Stimulated activated CD8-positive, alpha-beta memory T cell treated with anti-CD3 and anti-CD28 coated beads, Interleukin-15, amount 100 ng/mL, for 4 hours (primary cell): ENCODE data around the gene C2orf72.
A peak's percentile ranks its signal among the peaks of the same experiment; 100 is the strongest.
"Not testable (repeated sequence)": the region's sequence is repeated elsewhere in the genome, so short reads cannot be mapped to it uniquely, and the experiment has no call there.

Experiments
- DNase-seq, 2 donors: peaks; one replicate each; pipeline ENCODE4 v3.0.0-alpha.2; 2020; ENCODE audit warnings: low read depth in 2 of 2

C2orf72 gene

DNA sequence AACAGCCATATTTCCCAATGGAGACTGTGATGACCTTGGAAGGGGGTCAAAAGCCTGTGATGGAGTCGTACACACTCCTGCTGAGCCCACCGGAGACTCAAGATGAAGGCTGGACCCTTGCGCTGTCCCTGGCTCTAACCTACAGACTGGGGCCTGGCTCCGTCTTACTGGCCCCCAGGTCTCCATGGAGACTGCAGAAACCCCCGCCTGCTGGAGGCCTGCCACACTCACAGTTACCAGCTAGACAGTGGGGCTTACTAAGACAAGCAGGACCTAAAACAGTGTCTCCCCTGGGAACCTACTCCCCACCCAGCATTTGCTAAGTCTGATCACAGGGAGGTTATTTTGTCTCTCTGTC lies 9.6 kb downstream of the C2orf72 start:
- DNase-seq = no peak

GRCh38 chr2:231047274-231047922 lies 10.1 kb downstream of the C2orf72 start:
- no peak for DNase-seq

GRCh38 chr2:231047923-231048915 lies 10.9 kb downstream of the C2orf72 start:
- DNase-seq = no peak

GRCh38 chr2:231049286-231050017 lies 12.1 kb downstream of the C2orf72 start:
- DNase-seq = no peak

DNA sequence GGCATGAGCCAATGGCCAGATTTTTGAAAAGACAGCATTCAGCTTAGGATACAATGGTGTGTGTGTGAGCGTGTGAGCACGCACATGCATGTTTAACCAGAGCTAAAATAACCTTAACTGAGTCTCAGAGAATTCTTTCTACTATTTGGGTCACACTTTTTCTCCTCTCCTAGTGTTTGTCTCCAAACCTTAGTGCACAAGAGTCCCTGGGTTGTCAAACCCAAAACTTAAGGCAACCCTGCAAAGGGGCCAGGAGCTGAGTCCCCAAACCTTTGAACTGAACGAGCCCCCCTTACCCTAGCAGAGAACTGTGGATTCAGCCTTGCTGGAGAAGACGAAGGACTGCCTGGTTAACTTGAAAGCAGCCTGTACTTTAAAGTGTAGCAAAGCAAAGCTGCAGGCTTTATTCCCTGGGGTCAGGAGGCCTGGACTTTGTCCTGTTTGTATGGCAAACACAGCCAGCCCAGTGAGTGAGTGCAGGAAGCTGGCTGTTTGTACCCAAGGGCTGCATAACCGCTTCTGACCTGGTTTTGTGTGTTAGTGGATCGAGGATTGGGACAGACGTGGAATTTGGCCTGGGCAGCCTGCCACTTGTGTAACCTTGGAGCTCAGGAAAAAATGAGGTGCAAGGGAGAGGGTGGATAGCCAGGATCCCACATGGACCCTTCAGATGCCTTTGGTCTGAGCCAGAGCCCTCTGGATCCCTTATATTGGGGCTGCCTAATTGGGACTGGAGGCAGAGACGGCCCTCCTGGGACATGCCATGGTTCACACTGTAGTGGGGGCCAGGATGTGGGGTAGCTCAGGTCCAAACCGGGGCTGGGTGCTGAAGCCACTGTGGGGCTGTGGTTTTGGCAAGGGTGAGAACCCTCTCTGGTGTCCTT lies 12.9 kb downstream of the C2orf72 start:
- no peak for DNase-seq

DNA sequence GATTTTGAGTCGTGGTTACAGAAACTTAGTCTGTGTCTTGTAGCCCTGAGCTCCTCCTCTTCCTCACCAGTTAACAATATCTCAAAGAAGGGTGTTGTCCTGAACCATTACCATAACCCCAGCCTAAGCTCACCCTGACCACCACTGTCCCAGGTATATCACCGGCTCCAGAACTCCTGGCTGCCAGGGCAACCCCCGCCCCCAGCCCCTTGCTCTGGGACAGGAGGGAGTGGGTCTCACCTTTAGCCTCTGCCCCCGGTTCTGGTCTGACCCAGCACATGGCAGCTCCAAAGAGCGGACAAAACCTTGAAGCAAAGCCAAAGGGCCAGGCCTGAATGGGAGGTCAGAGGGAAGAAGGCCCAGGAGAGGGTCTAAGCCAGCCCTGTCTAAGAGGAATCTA lies 13.8 kb downstream of the C2orf72 start:
- DNase-seq = no peak

GRCh38 chr2:231052494-231053451 lies 15.4 kb downstream of the C2orf72 start:
- DNase-seq = peak; percentile 59 to 65

GRCh38 chr2:231053846-231054245 lies 16.5 kb downstream of the C2orf72 start:
- no peak for DNase-seq

GRCh38 chr2:231056453-231057416 lies 19.4 kb downstream of the C2orf72 start, which contains the start of gene PSMD1:
Gene PSMD1 (plus strand): TSS chr2:231056867. CDS start chr2:231057026, 159 bp downstream.
- DNase-seq = peak; percentile 82 to 86

DNA sequence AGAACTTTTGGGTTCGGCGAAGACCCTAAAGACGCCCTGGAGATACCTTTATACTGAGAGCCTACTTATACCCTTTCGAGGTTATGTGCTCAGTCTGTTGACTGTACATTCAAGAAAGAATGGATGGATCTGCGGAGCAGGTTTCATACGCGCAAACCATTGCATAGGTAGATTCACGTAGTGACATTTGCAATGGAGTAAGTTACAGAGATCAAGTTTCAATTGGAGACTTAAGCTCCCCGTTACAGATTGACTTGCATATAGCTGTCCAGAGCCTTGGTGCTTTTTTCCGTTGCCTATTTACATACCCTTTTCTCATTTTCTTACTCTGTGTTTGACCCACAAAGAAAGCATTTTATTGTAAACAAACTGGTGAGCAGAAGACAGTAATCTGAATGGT lies 20.3 kb downstream of the C2orf72 start:
- no peak for DNase-seq

GRCh38 chr2:231058761-231059550 lies 21.6 kb downstream of the C2orf72 start:
- no peak for DNase-seq

- DNase-seq = no peak
Observed at GRCh38 chr2:231059756-231060155, 22.4 kb downstream of the C2orf72 start.

DNA sequence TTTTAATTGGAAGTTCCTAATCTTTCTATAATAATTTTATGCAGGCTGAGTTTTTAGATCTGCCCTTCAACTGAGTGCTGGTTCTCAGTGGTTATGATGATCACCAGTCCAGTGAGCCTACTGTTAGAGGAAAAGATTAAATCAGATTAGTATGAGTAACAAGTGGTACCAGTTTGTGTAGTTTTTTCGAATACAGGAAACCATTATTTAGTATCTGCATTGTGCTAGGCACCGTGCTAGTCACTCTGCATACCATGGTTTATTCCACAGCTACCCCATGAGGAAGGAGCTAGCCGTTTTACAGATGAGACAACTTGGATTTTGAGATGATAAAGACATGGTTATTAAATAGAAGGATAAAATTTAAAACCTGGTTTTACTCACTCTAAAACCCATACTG lies 25.5 kb downstream of the C2orf72 start:
- DNase-seq = no peak

DNA sequence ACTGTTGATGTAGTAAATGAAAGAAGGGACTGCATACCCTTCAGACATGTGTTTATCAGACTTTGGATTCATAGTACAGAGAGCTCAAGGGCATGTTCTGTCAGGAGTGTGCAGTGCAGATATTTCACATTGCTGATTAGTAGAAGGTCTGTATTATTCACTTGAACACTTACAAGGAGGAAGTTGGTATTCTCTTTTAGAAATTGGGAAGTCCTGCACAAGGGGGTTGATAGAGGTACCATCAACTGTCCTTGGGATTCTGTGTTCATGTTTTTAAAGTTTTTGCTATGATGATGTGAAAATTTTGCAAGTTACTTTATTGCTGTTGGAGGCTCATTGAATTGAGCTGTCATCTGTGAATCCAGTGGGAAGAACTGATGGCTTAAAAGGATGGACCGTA lies 26.0 kb downstream of the C2orf72 start:
- no peak for DNase-seq

- no peak for DNase-seq
Observed at GRCh38 chr2:231065966-231066365, 28.6 kb downstream of the C2orf72 start.

GRCh38 chr2:231067531-231067930 lies 30.2 kb downstream of the C2orf72 start:
- not testable (repeated sequence) for DNase-seq

GRCh38 chr2:231068525-231069222 lies 31.4 kb downstream of the C2orf72 start:
- DNase-seq = no peak
